Loucy (cell line): Measurements from ENCODE around the gene TBP.

ENCODE experiments used
- CTCF ChIP-seq: fragments of 200-600 bp; sonication (generic); conservative IDR thresholded peaks from 2 replicates; pipeline ENCODE4 v1.5.1; 2014; ENCODE audit warnings: mild to moderate bottlenecking, antibody characterized with exemption, low read length
- EZH2phosphoT487 ChIP-seq: fragments of 200-600 bp; IDR thresholded peaks from 2 replicates; pipeline ENCODE4 v1.6.1; 2018; ENCODE audit warnings: antibody characterized with exemption, mild to moderate bottlenecking, moderate library complexity, borderline replicate concordance

DNA sequence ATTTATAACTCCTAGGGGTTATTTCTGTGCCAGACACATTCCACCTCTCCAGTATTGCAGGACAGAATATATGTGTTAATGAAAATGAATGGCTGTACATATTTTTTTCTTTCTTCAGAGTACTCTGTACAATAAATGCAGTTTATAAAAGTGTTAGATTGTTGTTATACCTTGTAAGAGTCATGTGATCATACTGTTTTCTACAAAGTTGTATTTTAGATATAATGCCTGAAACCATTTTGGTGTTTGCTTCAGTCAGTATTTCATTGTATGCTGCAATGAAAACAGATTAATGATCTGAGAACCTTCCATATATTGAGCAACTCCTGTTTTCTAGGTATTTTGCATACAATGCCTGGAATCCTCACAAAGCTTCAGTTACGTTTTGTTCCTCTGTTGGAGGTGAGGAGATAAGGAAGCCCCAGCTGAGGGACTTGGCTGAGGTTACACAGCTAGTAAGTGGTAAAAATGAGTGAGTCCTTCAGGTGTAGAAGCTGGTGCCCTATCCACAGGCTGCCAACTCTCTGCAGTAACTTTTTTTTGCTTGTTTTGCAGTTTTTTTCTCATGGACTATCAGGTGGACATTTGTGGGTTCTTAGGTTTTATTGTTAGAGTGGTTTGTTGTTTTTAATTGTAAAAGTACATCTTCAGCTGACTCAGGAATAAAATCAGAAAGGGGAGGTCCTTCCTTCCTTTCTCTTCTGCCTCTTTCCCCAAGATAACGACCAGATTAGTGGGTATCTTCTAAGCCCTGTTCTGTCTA is 18.7 kb downstream of the TBP start:
- TF ChIP-seq CTCF (no peak), EZH2phosphoT487 (no peak)
